ENCODE results near the gene C1orf52. TPM values are rescaled to one million over a fixed set of nuclear protein-coding genes. Genes with fewer than 3 reads are reported as not detected.

The C1orf52 gene
- total and polyA plus RNA-seq, 2 of the 13 experiments (the other 11 are each of a cell fraction or from before 2014, with no cell fraction given), result 19.4 to 27.4 TPM

DNA sequence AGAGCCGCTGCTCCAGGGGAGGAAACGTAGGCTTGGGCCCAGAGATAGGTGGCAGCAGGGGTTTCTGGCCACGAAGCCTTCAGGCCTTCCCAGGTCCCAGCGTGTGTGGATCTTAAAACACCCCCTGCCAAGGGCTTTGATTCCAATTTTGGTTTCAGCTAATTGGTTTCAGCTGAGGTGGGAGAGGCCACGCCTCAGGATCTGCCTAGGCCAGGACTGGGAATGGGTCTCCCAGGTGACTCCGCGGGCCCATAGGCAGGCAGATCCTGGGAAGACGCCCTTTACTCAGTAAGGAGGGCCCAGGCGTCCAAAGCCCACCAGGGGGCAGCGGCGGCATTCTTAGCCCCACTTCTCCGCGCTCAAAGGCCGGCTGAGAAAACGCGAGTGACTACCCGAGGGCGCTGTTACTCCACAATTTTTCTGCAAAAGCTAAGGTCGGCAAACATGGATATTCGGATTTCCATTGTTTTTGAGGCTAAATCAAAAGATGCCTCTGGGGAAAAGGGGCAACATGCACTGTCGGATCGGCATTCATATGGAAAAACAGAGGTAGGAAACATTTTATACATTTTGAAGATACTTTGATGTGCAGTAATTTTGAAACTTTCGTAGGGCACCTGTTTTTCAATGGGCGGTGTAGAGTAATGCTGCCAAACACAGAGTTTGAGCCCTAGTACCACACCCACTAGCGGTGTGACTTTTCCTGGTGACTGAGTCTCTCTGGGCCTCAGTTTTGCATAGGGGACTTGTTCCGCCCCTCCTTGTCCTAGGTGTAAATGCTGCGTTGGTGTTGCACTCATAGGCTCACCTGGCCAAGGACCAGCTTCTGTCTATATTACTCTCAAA is 48.7 kb upstream of the C1orf52 start (continued):
- TF ChIP-seq, protein P1, sequence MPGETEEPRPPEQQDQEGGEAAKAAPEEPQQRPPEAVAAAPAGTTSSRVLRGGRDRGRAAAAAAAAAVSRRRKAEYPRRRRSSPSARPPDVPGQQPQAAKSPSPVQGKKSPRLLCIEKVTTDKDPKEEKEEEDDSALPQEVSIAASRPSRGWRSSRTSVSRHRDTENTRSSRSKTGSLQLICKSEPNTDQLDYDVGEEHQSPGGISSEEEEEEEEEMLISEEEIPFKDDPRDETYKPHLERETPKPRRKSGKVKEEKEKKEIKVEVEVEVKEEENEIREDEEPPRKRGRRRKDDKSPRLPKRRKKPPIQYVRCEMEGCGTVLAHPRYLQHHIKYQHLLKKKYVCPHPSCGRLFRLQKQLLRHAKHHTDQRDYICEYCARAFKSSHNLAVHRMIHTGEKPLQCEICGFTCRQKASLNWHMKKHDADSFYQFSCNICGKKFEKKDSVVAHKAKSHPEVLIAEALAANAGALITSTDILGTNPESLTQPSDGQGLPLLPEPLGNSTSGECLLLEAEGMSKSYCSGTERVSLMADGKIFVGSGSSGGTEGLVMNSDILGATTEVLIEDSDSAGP (CRISPR knock-in tag; IDR thresholded peaks at IDR 0.05; ENCODE audit: borderline replicate concordance), result peak; percentile 63; the same call in 1 of the 2 replicates
- TF ChIP-seq, protein P2, sequence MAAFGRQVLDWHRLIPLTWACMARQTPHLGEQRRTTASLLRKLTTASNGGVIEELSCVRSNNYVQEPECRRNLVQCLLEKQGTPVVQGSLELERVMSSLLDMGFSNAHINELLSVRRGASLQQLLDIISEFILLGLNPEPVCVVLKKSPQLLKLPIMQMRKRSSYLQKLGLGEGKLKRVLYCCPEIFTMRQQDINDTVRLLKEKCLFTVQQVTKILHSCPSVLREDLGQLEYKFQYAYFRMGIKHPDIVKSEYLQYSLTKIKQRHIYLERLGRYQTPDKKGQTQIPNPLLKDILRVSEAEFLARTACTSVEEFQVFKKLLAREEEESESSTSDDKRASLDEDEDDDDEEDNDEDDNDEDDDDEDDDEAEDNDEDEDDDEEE (CRISPR knock-in tag; IDR thresholded peaks at IDR 0.05), result 0 out of 2 replicates have a peak, but pooled peaks have one; percentile 37
- TF ChIP-seq ZNF709 (CRISPR knock-in tag; IDR thresholded peaks at IDR 0.05) (no peak), ZNF781 (CRISPR knock-in tag; IDR thresholded peaks at IDR 0.05; ENCODE audit: borderline replicate concordance, not compliant biosample characterization) (no peak), KDM3A (CRISPR knock-in tag; IDR thresholded peaks at IDR 0.05; ENCODE audit: low read depth) (0 out of 2 replicates have a peak, but pooled peaks have one; percentile 47), SMARCC2 (IDR thresholded peaks at IDR 0.05) (no peak), GABPB1 (CRISPR knock-in tag; IDR thresholded peaks at IDR 0.05) (0 out of 2 replicates have a peak, but pooled peaks have one; percentile 27), KAT7 (CRISPR knock-in tag; IDR thresholded peaks at IDR 0.05; ENCODE audit: borderline replicate concordance) (no peak), MED1 (CRISPR knock-in tag; IDR thresholded peaks at IDR 0.05) (peak; percentile 58), CREB1 (IDR thresholded peaks at IDR 0.05) (no peak), CREB1 (CRISPR knock-in tag; IDR thresholded peaks at IDR 0.05) (peak; percentile 58)
- TF ChIP-seq, protein P3, sequence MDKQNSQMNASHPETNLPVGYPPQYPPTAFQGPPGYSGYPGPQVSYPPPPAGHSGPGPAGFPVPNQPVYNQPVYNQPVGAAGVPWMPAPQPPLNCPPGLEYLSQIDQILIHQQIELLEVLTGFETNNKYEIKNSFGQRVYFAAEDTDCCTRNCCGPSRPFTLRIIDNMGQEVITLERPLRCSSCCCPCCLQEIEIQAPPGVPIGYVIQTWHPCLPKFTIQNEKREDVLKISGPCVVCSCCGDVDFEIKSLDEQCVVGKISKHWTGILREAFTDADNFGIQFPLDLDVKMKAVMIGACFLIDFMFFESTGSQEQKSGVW (CRISPR knock-in tag; IDR thresholded peaks at IDR 0.05; ENCODE audit: borderline replicate concordance), result no peak
- TF ChIP-seq, protein P4, sequence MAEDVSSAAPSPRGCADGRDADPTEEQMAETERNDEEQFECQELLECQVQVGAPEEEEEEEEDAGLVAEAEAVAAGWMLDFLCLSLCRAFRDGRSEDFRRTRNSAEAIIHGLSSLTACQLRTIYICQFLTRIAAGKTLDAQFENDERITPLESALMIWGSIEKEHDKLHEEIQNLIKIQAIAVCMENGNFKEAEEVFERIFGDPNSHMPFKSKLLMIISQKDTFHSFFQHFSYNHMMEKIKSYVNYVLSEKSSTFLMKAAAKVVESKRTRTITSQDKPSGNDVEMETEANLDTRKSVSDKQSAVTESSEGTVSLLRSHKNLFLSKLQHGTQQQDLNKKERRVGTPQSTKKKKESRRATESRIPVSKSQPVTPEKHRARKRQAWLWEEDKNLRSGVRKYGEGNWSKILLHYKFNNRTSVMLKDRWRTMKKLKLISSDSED (CRISPR knock-in tag; IDR thresholded peaks at IDR 0.05), result no peak
- TF ChIP-seq, protein P5, sequence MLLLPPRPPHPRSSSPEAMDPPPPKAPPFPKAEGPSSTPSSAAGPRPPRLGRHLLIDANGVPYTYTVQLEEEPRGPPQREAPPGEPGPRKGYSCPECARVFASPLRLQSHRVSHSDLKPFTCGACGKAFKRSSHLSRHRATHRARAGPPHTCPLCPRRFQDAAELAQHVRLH (CRISPR knock-in tag; IDR thresholded peaks at IDR 0.05; ENCODE audit: borderline replicate concordance, low read depth), result peak; percentile 69; the same call in 1 of the 2 replicates
- TF ChIP-seq, protein P6, sequence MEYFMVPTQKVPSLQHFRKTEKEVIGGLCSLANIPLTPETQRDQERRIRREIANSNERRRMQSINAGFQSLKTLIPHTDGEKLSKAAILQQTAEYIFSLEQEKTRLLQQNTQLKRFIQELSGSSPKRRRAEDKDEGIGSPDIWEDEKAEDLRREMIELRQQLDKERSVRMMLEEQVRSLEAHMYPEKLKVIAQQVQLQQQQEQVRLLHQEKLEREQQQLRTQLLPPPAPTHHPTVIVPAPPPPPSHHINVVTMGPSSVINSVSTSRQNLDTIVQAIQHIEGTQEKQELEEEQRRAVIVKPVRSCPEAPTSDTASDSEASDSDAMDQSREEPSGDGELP (IDR thresholded peaks at IDR 0.05; ENCODE audit: borderline replicate concordance, low read depth), result peak; percentile 23; the same call in 1 of the 2 replicates
- TF ChIP-seq, protein P7, sequence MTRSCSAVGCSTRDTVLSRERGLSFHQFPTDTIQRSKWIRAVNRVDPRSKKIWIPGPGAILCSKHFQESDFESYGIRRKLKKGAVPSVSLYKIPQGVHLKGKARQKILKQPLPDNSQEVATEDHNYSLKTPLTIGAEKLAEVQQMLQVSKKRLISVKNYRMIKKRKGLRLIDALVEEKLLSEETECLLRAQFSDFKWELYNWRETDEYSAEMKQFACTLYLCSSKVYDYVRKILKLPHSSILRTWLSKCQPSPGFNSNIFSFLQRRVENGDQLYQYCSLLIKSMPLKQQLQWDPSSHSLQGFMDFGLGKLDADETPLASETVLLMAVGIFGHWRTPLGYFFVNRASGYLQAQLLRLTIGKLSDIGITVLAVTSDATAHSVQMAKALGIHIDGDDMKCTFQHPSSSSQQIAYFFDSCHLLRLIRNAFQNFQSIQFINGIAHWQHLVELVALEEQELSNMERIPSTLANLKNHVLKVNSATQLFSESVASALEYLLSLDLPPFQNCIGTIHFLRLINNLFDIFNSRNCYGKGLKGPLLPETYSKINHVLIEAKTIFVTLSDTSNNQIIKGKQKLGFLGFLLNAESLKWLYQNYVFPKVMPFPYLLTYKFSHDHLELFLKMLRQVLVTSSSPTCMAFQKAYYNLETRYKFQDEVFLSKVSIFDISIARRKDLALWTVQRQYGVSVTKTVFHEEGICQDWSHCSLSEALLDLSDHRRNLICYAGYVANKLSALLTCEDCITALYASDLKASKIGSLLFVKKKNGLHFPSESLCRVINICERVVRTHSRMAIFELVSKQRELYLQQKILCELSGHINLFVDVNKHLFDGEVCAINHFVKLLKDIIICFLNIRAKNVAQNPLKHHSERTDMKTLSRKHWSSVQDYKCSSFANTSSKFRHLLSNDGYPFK (CRISPR knock-in tag; IDR thresholded peaks at IDR 0.05; ENCODE audit: borderline replicate concordance), result peak; percentile 32; the same call in 1 of the 2 replicates
- TF ChIP-seq, protein P8, sequence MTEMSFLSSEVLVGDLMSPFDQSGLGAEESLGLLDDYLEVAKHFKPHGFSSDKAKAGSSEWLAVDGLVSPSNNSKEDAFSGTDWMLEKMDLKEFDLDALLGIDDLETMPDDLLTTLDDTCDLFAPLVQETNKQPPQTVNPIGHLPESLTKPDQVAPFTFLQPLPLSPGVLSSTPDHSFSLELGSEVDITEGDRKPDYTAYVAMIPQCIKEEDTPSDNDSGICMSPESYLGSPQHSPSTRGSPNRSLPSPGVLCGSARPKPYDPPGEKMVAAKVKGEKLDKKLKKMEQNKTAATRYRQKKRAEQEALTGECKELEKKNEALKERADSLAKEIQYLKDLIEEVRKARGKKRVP (CRISPR knock-in tag; IDR thresholded peaks at IDR 0.05), result 0 out of 4 replicates have a peak, but pooled peaks of 1 of the 2 experiments have one; percentile 27

Measured in HepG2 (cell line).